Hepatocyte (in vitro differentiated cells): Measurements from ENCODE around the gene HSD17B2.

ENCODE experiments used
- EZH2 ChIP-seq: fragments of 200-600 bp; sonication (generic); IDR thresholded peaks from 2 replicates; pipeline ENCODE4 v1.6.1; 2016; ENCODE audit warnings: antibody characterized with exemption, mild to moderate bottlenecking, borderline replicate concordance
- EZH2phosphoT487 ChIP-seq: fragments of 200-600 bp; sonication (generic); IDR thresholded peaks from one replicate; pipeline ENCODE4 v1.6.1; 2018; ENCODE audit warnings: antibody characterized with exemption, mild to moderate bottlenecking, low read depth, moderate library complexity; ENCODE audit not compliant: unreplicated experiment, severe bottlenecking
- TF ChIP-seq, protein P1 (sequence below): fragments of 200-600 bp; sonication (generic); IDR thresholded peaks from 2 replicates; pipeline ENCODE4 v1.5.1; 2016; ENCODE audit warnings: antibody characterized with exemption, mild to moderate bottlenecking; ENCODE audit not compliant: poor library complexity

DNA sequence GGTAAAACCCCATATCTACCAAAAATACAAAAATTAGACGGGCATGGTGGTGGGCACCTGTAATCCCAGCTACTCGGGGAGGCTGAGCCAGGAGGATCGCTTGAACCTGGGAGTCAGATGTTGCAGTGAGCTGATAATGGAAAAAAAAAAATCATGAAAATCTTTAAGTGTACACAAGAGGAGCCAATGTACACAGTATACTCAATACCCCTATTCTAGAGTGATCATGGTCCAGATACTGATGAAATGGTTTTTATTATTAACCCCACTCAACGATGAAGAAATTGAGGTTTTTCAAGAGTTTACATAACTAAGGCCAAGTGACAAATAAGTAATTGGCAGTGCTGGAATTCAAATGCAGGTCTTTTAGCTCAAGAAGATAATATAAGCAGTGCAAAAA is 11.5 kb downstream of the HSD17B2 start:
- TF ChIP-seq, protein P1, sequence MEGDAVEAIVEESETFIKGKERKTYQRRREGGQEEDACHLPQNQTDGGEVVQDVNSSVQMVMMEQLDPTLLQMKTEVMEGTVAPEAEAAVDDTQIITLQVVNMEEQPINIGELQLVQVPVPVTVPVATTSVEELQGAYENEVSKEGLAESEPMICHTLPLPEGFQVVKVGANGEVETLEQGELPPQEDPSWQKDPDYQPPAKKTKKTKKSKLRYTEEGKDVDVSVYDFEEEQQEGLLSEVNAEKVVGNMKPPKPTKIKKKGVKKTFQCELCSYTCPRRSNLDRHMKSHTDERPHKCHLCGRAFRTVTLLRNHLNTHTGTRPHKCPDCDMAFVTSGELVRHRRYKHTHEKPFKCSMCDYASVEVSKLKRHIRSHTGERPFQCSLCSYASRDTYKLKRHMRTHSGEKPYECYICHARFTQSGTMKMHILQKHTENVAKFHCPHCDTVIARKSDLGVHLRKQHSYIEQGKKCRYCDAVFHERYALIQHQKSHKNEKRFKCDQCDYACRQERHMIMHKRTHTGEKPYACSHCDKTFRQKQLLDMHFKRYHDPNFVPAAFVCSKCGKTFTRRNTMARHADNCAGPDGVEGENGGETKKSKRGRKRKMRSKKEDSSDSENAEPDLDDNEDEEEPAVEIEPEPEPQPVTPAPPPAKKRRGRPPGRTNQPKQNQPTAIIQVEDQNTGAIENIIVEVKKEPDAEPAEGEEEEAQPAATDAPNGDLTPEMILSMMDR, result no peak
- no peak for TF ChIP-seq EZH2
- TF ChIP-seq EZH2phosphoT487, result no peak
